Measurements from ENCODE around the gene POU2F3. TPM values are rescaled to one million over a fixed set of nuclear protein-coding genes. Genes with fewer than 3 reads are reported as not detected.

Gene POU2F3
- total RNA-seq, 1 experiment from 2014 or later, result not detected

DNA sequence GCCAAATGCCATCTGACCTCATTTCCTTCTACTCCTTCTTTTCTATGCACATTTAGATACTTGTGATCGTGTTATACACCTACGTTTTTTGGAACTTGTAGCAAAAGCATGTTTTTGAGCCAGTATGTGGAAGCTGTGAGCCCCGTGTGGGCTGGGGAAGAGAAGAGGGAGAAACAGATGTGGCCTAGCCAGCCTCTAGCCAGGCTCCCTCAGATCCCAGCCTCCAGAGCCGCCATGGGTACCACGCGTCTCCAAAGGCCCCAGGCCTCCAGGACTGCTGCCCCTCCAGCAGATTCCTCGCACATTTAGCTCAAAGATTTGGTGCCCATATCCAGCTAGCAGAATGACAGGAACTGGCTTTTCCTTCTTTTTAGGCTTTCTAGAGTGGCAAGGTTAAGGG, 68.1 kb downstream of the POU2F3 start:
- DNase-seq, result no peak
- Histone ChIP-seq H3K27me3 (ENCODE audit: control insufficient read depth, insufficient read depth, low read length) (no peaks in the 10 kb centered on the region), H3K36me3 (replicated peaks; ENCODE audit: control insufficient read depth, insufficient read depth, low read length) (no peaks in the 10 kb centered on the region), H3K4me3 (ENCODE audit: insufficient read depth, low read depth, low read length) (no peak overlapping the region)

GRCh38 chr11:120310870-120311269, 70.9 kb downstream of the POU2F3 start:
- no peak overlapping the region for H3K4me3 ChIP-seq (ENCODE audit: insufficient read depth, low read depth, low read length)
- no peaks in the 10 kb centered on the region for H3K27me3 ChIP-seq (ENCODE audit: control insufficient read depth, insufficient read depth, low read length)
- no peak for DNase-seq
- H3K36me3 ChIP-seq (replicated peaks; ENCODE audit: control insufficient read depth, insufficient read depth, low read length), result no peaks in the 10 kb centered on the region

- no peak overlapping the region for H3K4me3 ChIP-seq (ENCODE audit: insufficient read depth, low read depth, low read length)
- H3K36me3 ChIP-seq (replicated peaks; ENCODE audit: control insufficient read depth, insufficient read depth, low read length), result no peaks in the 10 kb centered on the region
- DNase-seq, result no peak
- H3K27me3 ChIP-seq (ENCODE audit: control insufficient read depth, insufficient read depth, low read length), result no peaks in the 10 kb centered on the region
Measured at GRCh38 chr11:120314861-120315260, 74.9 kb downstream of the POU2F3 start.

GRCh38 chr11:120316880-120317688, 77.1 kb downstream of the POU2F3 start:
- H3K27me3 ChIP-seq (ENCODE audit: control insufficient read depth, insufficient read depth, low read length), result no peaks in the 10 kb centered on the region
- H3K4me3 ChIP-seq (ENCODE audit: insufficient read depth, low read depth, low read length), result peak overlapping the region; percentile 13; the same call in 1 of the 2 replicates
- H3K36me3 ChIP-seq (replicated peaks; ENCODE audit: control insufficient read depth, insufficient read depth, low read length), result no peaks in the 10 kb centered on the region
- peak; percentile 73 for DNase-seq

DNA sequence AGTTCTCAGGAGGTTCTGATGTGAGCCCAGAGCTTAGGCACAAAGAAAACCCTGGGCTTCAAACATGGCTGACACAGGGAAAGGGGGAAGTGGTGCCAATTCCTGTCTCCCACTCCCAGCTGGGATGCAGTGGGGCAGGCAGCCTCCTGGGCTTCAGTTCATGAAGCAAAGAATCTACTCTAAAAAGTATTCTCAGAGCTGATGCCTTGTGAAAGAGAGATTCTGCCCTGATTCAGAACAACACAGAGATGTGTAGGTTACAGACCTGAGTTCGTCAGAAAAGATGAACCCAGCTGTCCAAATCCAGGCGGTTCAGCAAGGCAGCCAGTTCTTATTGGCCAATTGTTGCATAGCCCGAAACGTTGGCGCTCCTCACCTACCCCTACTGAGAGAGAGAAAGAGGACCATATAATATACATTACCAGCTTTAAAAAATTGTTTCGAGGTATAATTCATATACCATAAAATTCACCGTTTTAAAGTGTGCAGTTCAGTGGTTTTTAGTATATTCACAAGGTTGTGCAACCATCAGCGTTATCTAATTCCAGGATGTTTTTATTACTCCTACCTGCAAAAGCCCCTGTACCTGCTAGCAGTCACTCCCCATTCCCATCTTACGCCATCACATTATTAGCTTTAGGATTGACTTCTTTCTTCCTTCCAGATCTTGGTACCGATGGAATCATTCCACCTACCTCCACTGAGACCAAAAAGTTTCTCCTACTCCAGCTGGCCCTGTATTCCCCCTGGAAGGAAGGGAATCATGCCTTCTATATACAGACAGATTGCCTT, 77.9 kb downstream of the POU2F3 start:
- no peak for DNase-seq
- Histone ChIP-seq H3K27me3 (ENCODE audit: control insufficient read depth, insufficient read depth, low read length) (no peaks in the 10 kb centered on the region), H3K4me3 (ENCODE audit: insufficient read depth, low read depth, low read length) (no peak overlapping the region), H3K36me3 (replicated peaks; ENCODE audit: control insufficient read depth, insufficient read depth, low read length) (no peaks in the 10 kb centered on the region)

- no peaks in the 10 kb centered on the region for H3K27me3 ChIP-seq (ENCODE audit: control insufficient read depth, insufficient read depth, low read length)
- H3K36me3 ChIP-seq (replicated peaks; ENCODE audit: control insufficient read depth, insufficient read depth, low read length), result no peaks in the 10 kb centered on the region
- DNase-seq, result no peak
- H3K4me3 ChIP-seq (ENCODE audit: insufficient read depth, low read depth, low read length), result no peak overlapping the region
Measured at GRCh38 chr11:120318906-120319305, 79.0 kb downstream of the POU2F3 start.

DNA sequence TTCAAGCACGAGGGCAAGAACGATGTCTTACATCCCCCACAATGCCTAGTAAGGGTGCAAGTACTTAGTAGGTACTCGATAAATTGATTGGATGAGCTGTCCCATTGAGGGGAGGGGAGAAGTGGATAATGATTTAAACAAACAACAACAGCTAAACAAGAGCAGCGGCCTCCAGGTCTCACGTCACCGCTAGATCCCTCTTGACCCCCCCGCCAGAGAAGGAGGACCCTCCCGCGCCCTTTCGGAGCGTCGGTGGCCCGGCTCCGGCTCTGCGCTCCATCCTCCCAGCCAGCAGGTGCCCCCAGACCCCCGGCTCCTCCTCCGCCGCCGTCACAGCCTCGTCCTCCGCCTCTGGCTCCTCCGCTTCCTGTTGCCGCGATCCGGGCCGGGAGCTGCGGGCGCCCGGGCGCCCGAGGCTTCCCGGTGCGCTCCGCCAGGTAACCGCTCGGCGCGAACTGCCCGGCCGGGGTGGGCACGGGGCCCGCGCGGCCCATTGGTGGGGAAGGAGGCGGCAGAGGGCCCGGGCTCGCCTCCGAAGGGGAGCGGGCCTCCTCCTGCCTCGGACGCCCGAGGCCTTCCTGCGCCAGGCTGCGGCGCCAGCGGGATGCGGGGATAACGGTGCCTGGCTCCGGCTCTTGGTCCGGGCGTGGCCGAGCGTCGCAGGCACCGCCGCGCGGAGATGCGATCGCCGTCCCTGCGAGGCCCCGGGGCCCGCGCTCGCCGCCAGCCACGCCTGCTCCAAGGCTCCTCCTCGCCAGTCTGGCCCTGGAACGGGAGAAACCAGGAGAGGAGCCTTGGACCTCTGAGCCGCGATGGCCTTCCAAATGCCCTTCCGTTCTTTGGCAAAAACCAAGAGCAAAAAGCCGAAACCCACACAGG, 85.2 kb downstream of the POU2F3 start, which contains the start of gene TLCD5:
TSS of gene TLCD5 (plus strand) at position 368 of the 879 bp plus-strand sequence. CDS start 2,143 bp downstream, outside the sequence.
- peak; percentile 94 for DNase-seq

GRCh38 chr11:120326228-120326627, 86.3 kb downstream of the POU2F3 start:
- Histone ChIP-seq H3K27me3 (ENCODE audit: control insufficient read depth, insufficient read depth, low read length) (no peaks in the 10 kb centered on the region), H3K36me3 (replicated peaks; ENCODE audit: control insufficient read depth, insufficient read depth, low read length) (peaks cover 10% of the 10 kb centered on the region), H3K4me3 (ENCODE audit: insufficient read depth, low read depth, low read length) (no peak overlapping the region)
- DNase-seq, result no peak

More for the DNA sequence above, 85.2 kb downstream of the POU2F3 start, which contains the start of gene TLCD5:
- peak within 1 kb of the TSS; percentile 80 for H3K4me3 ChIP-seq (ENCODE audit: insufficient read depth, low read depth, low read length)
- H3K27me3 ChIP-seq (ENCODE audit: control insufficient read depth, insufficient read depth, low read length), result no peaks in the 10 kb centered on the region
- H3K36me3 ChIP-seq (replicated peaks; ENCODE audit: control insufficient read depth, insufficient read depth, low read length), result peaks cover 5% of the 10 kb centered on the region

- no peak overlapping the region for H3K4me3 ChIP-seq (ENCODE audit: insufficient read depth, low read depth, low read length)
Measured at GRCh38 chr11:120326845-120327281, 86.9 kb downstream of the POU2F3 start.

GRCh38 chr11:120327311-120327710, 87.4 kb downstream of the POU2F3 start:
- Histone ChIP-seq H3K36me3 (replicated peaks; ENCODE audit: control insufficient read depth, insufficient read depth, low read length) (peaks cover 10% of the 10 kb centered on the region), H3K27me3 (ENCODE audit: control insufficient read depth, insufficient read depth, low read length) (no peaks in the 10 kb centered on the region), H3K4me3 (ENCODE audit: insufficient read depth, low read depth, low read length) (no peak overlapping the region)
- DNase-seq, result no peak

More at GRCh38 chr11:120326845-120327281, 86.9 kb downstream of the POU2F3 start:
- no peak for DNase-seq
- Histone ChIP-seq H3K36me3 (replicated peaks; ENCODE audit: control insufficient read depth, insufficient read depth, low read length) (peaks cover 10% of the 10 kb centered on the region), H3K27me3 (ENCODE audit: control insufficient read depth, insufficient read depth, low read length) (no peaks in the 10 kb centered on the region)

GRCh38 chr11:120329556-120329955, 89.6 kb downstream of the POU2F3 start:
- Histone ChIP-seq H3K27me3 (ENCODE audit: control insufficient read depth, insufficient read depth, low read length) (no peaks in the 10 kb centered on the region), H3K36me3 (replicated peaks; ENCODE audit: control insufficient read depth, insufficient read depth, low read length) (peaks cover 10% of the 10 kb centered on the region), H3K4me3 (ENCODE audit: insufficient read depth, low read depth, low read length) (no peak overlapping the region)
- DNase-seq, result no peak

DNA sequence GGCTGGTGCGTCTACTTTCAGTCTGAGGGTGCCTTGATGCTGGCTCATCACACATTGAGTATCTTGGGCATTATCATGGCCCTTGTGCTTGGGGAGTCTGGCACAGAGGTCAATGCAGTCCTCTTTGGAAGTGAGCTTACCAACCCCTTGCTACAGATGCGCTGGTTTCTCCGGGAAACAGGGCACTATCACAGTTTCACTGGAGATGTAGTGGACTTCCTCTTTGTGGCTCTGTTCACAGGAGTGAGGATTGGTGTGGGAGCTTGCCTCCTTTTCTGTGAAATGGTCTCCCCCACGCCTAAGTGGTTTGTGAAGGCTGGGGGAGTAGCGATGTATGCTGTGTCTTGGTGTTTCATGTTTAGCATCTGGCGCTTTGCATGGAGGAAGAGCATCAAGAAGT, 90.1 kb downstream of the POU2F3 start:
- DNase-seq, result no peak
- Histone ChIP-seq H3K4me3 (ENCODE audit: insufficient read depth, low read depth, low read length) (no peak overlapping the region), H3K27me3 (ENCODE audit: control insufficient read depth, insufficient read depth, low read length) (no peaks in the 10 kb centered on the region), H3K36me3 (replicated peaks; ENCODE audit: control insufficient read depth, insufficient read depth, low read length) (peaks cover 10% of the 10 kb centered on the region)

DNA sequence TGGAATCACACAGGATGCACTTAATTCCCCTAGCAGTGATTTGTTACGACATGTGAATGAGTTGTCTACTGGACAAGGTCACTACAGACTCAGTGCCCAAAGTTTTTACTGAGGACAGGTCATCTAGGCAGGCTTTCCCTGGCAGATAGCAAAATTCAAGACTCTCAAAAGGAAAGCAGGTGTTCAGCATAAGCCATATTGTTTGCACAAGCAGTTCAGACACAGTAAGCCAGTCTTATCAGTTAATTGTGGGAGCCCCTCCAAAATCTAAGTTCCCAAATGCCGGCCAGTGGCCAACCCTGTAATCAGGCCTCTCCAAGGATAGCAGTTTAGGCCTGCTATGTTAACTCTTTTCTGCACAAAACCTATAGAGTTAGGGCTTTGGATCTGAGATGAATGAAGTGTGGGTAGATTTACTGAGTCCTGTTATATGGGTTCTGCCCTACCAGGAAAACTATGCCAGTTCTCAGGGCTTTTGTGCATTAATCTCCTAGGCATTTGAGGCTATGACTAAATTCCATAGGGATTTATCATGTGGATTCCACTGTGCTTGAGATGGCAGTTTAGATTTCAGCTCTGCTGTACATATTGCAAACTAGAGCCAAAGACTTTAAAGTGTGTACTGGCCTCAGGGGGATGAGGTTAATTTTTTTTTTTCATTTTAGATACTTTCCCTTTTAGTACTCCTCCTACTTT, 91.5 kb downstream of the POU2F3 start:
- peaks cover 10% of the 10 kb centered on the region for H3K36me3 ChIP-seq (replicated peaks; ENCODE audit: control insufficient read depth, insufficient read depth, low read length)
- no peak overlapping the region for H3K4me3 ChIP-seq (ENCODE audit: insufficient read depth, low read depth, low read length)
- no peak for DNase-seq
- H3K27me3 ChIP-seq (ENCODE audit: control insufficient read depth, insufficient read depth, low read length), result no peaks in the 10 kb centered on the region
